Measurements from ENCODE around the gene SIN3B.

Gene SIN3B

GRCh38 chr19:16914421-16914820 is 85.2 kb downstream of the SIN3B start:
- no peak for DNase-seq

GRCh38 chr19:16915135-16915534 is 85.9 kb downstream of the SIN3B start:
- DNase-seq, result no peak

GRCh38 chr19:16915734-16916133 is 86.5 kb downstream of the SIN3B start:
- DNase-seq, result no peak

GRCh38 chr19:16917401-16917800 is 88.2 kb downstream of the SIN3B start:
- no peak for DNase-seq

GRCh38 chr19:16919496-16919895 is 90.3 kb downstream of the SIN3B start:
- no peak for DNase-seq

- DNase-seq, result no peak
Observed at GRCh38 chr19:16920816-16921529, 91.8 kb downstream of the SIN3B start.

GRCh38 chr19:16921766-16922591 is 92.8 kb downstream of the SIN3B start:
- no peak for DNase-seq

- DNase-seq, result no peak
Observed at GRCh38 chr19:16922592-16922934, 93.4 kb downstream of the SIN3B start.

- DNase-seq, result no peak
Observed at GRCh38 chr19:16922949-16923348, 93.8 kb downstream of the SIN3B start.

GRCh38 chr19:16927883-16928282 is 98.7 kb downstream of the SIN3B start:
- no peak for DNase-seq

GRCh38 chr19:16928351-16928750 is 99.2 kb downstream of the SIN3B start:
- DNase-seq, result no peak

GRCh38 chr19:16928916-16929315 is 99.7 kb downstream of the SIN3B start:
- DNase-seq, result no peak

Measured in activated T-cell treated with anti-CD3 and anti-CD28 coated beads for 4 hours (primary cell).